Ovary (tissue), 3 donors: ENCODE data around the gene TMEM145.

Experiments used
- CTCF ChIP-seq, 3 donors: fragments of 450-650 bp in 2 of 3; fragments of 200-600 bp in 1 of 3; IDR thresholded peaks; one replicate each; pipeline versions ENCODE4 v1.5.1 to v1.8.0; 2016 to 2022; ENCODE audit warnings: antibody characterized with exemption in 3 of 3, mild to moderate bottlenecking in 1 of 3
- EP300 ChIP-seq: sonication (generic); formaldehyde crosslinking; IDR thresholded peaks from one replicate; pipeline ENCODE4 v1.6.1; 2017; ENCODE audit warnings: antibody characterized with exemption
- donor health status: DM: no; HTN: no; CAD: no.

- no peak for TF ChIP-seq EP300
- no peak for TF ChIP-seq CTCF (IDR thresholded peaks at IDR 0.05)
Observed at GRCh38 chr19:42343344-42344110, 30.4 kb downstream of the TMEM145 start.
